GM12875 (cell line): ENCODE results near the gene NDC80.

Source experiments
- H3K4me3 ChIP-seq: one replicate; pipeline ENCODE4 v1.5.1; 2011; ENCODE audit warnings: low read depth, low read length, control low read depth
- TF ChIP-seq, protein P1 (sequence below): IDR thresholded peaks from 2 replicates; pipeline ENCODE4 v1.5.1; 2011; ENCODE audit warnings: low read depth, mild to moderate bottlenecking, control low read depth, inconsistent platforms, low read length, moderate library complexity, borderline replicate concordance; ENCODE audit not compliant: insufficient read depth

Gene NDC80

DNA sequence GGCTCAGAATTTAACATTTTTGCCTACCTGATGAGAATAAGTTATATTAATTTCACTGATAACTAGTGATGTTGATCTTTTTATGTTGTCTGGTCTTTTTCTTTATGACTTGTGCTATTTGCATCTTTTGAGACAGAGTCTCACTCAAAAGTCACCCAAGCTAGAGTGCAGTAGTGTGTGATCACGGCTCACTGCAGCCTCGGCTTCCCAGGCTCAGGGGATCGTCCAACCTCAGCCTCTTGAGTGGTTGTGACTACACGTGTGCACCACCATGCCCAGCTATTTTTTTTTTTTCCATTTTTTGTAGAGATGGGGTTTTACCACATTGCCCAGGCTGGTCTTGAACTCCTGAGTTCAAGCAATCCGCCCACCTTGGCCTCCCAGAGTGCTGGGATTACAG, 91.6 kb downstream of the NDC80 start:
- TF ChIP-seq, protein P1, sequence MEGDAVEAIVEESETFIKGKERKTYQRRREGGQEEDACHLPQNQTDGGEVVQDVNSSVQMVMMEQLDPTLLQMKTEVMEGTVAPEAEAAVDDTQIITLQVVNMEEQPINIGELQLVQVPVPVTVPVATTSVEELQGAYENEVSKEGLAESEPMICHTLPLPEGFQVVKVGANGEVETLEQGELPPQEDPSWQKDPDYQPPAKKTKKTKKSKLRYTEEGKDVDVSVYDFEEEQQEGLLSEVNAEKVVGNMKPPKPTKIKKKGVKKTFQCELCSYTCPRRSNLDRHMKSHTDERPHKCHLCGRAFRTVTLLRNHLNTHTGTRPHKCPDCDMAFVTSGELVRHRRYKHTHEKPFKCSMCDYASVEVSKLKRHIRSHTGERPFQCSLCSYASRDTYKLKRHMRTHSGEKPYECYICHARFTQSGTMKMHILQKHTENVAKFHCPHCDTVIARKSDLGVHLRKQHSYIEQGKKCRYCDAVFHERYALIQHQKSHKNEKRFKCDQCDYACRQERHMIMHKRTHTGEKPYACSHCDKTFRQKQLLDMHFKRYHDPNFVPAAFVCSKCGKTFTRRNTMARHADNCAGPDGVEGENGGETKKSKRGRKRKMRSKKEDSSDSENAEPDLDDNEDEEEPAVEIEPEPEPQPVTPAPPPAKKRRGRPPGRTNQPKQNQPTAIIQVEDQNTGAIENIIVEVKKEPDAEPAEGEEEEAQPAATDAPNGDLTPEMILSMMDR = no peak
- H3K4me3 ChIP-seq = no peak overlapping the region
